Vagina (tissue), 2 donors: ENCODE measurements around the gene PRKCE. TPM values are rescaled to one million over a fixed set of nuclear protein-coding genes. Genes with fewer than 3 reads are reported as not detected.
A peak's percentile ranks its signal among the peaks of the same experiment; 100 is the strongest.

Experiments
- DNase-seq, 2 donors: peaks; one replicate each; pipeline ENCODE4 v3.0.0-alpha.2; 2017; ENCODE audit errors: extremely low spot score in 2 of 2
- H3K27ac ChIP-seq: fragments of 200-600 bp; sonication (generic); one replicate; pipeline ENCODE4 v1.5.1; 2019
- H3K27me3 ChIP-seq: fragments of 200-600 bp; sonication (generic); one replicate; pipeline ENCODE4 v1.5.1; 2019
- H3K36me3 ChIP-seq, 2 donors: fragments of 200-600 bp; sonication (generic); one replicate each; pipeline ENCODE4 v1.5.1; 2017 to 2019
- H3K4me1 ChIP-seq: fragments of 200-600 bp; sonication (generic); one replicate; pipeline ENCODE4 v1.5.1; 2019
- H3K4me3 ChIP-seq, 2 donors: fragments of 200-600 bp; sonication (generic); 1 replicate in 1 of 2; 2 replicates in 1 of 2; pipeline ENCODE4 v1.5.1; 2016 to 2019
- H3K9me3 ChIP-seq: fragments of 200-600 bp; sonication (generic); one replicate; pipeline ENCODE4 v1.5.1; 2019
- CTCF ChIP-seq, 3 experiments: fragments of 450-650 bp in 2 of 3; fragments of 200-600 bp in 1 of 3; sonication (generic) in 1 of 3; IDR thresholded peaks; one replicate each; pipeline ENCODE4 v1.5.1; 2017 to 2019; ENCODE audit warnings: antibody characterized with exemption in 3 of 3, mild to moderate bottlenecking in 2 of 3, moderate library complexity in 2 of 3
- POLR2A ChIP-seq, 2 donors: fragments of 450-650 bp; IDR thresholded peaks; one replicate each; pipeline ENCODE4 v1.6.1; 2017; ENCODE audit warnings: antibody characterized with exemption in 2 of 2, mild to moderate bottlenecking in 2 of 2, moderate library complexity in 2 of 2
- POLR2AphosphoS5 ChIP-seq, 2 donors: sonication (generic); formaldehyde crosslinking; IDR thresholded peaks; one replicate each; pipeline ENCODE4 v1.9.0; 2017; ENCODE audit warnings: antibody characterized with exemption in 2 of 2, mild to moderate bottlenecking in 2 of 2, low read depth in 1 of 2; ENCODE audit not compliant: insufficient read depth in 1 of 2
- intact Hi-C: fragments of 100-400 bp; cut with DNase I; formaldehyde crosslinking; loops from one replicate; pipeline ENCODE4 v1.15.1; 2023
- total RNA-seq: library from RNA; depleted of rRNA; stranded (reverse); fragments of >200 nt; gene quantifications from one replicate; pipeline ENCODE4 v1.2.3, GENCODE V29; 2016

PRKCE gene
- total RNA-seq, 1 donor from 2014 or later = 11.8 TPM

GRCh38 chr2:45637440-45637839, 14.0 kb upstream of the PRKCE start:
- H3K4me1 ChIP-seq = no peaks in the 10 kb centered on the region

GRCh38 chr2:45640576-45640975, 10.9 kb upstream of the PRKCE start:
- intact Hi-C loops = no loop called here

More at GRCh38 chr2:45637440-45637839, 14.0 kb upstream of the PRKCE start:
- TF ChIP-seq POLR2A (IDR thresholded peaks at IDR 0.05) (no peak), POLR2AphosphoS5 (IDR thresholded peaks at IDR 0.05; ENCODE audit: insufficient read depth in 1 of 2, low read depth in 1 of 2) (no peak), CTCF (IDR thresholded peaks at IDR 0.05) (no peak)
- Histone ChIP-seq H3K9me3 (no peaks in the 10 kb centered on the region), H3K27ac (no peak overlapping the region), H3K27me3 (no peaks in the 10 kb centered on the region), H3K4me3 (no peak overlapping the region), H3K36me3 (no peaks in the 10 kb centered on the region)
- intact Hi-C loops = no loop called here
- no peak for DNase-seq

GRCh38 chr2:45643095-45643494, 8.4 kb upstream of the PRKCE start:
- Histone ChIP-seq H3K36me3 (no peaks in the 10 kb centered on the region), H3K4me3 (peak overlapping the region; percentile 43 to 62), H3K27ac (peak overlapping the region; percentile 55), H3K9me3 (no peaks in the 10 kb centered on the region), H3K27me3 (no peaks in the 10 kb centered on the region), H3K4me1 (no peaks in the 10 kb centered on the region)
- TF ChIP-seq CTCF (IDR thresholded peaks at IDR 0.05) (no peak), POLR2AphosphoS5 (IDR thresholded peaks at IDR 0.05; ENCODE audit: insufficient read depth in 1 of 2, low read depth in 1 of 2) (no peak), POLR2A (IDR thresholded peaks at IDR 0.05) (no peak)
- no peak for DNase-seq
- intact Hi-C loops = loop anchor here (2.0 kb wide), 1 partner anchor 294 kb away; no protein-coding TSS in a partner anchor

More at GRCh38 chr2:45640576-45640975, 10.9 kb upstream of the PRKCE start:
- TF ChIP-seq POLR2A (IDR thresholded peaks at IDR 0.05) (no peak), CTCF (IDR thresholded peaks at IDR 0.05) (no peak), POLR2AphosphoS5 (IDR thresholded peaks at IDR 0.05; ENCODE audit: insufficient read depth in 1 of 2, low read depth in 1 of 2) (no peak)
- DNase-seq = no peak
- Histone ChIP-seq H3K27ac (no peak overlapping the region), H3K4me3 (no peak overlapping the region), H3K27me3 (no peaks in the 10 kb centered on the region), H3K36me3 (no peaks in the 10 kb centered on the region), H3K4me1 (no peaks in the 10 kb centered on the region), H3K9me3 (no peaks in the 10 kb centered on the region)

- Histone ChIP-seq H3K27ac (peak overlapping the region; percentile 55), H3K36me3 (no peaks in the 10 kb centered on the region), H3K4me1 (peaks cover 2% of the 10 kb centered on the region), H3K4me3 (peak overlapping the region; percentile 43 to 62), H3K27me3 (no peaks in the 10 kb centered on the region), H3K9me3 (no peaks in the 10 kb centered on the region)
- no peak for DNase-seq
- TF ChIP-seq POLR2A (IDR thresholded peaks at IDR 0.05) (no peak), POLR2AphosphoS5 (IDR thresholded peaks at IDR 0.05; ENCODE audit: insufficient read depth in 1 of 2, low read depth in 1 of 2) (peak in 1 of 2 donors; percentile 13), CTCF (IDR thresholded peaks at IDR 0.05) (peak; percentile 98 to 99 (median 98))
- intact Hi-C loops = loop anchor here (2.0 kb wide), 1 partner anchor 293 kb away; no protein-coding TSS in a partner anchor
These were observed 7.6 kb upstream of the PRKCE start for GRCh38 chr2:45643543-45644542.
